Epithelial cell of esophagus (primary cell): ENCODE results near the gene EXOSC7.

ENCODE experiments used
- DNase-seq: peaks from one replicate; pipeline ENCODE4 v3.0.0; 2010; ENCODE audit warnings: low read depth
- H3K4me3 ChIP-seq: 2 replicates; pipeline ENCODE4 v1.5.1; 2011; ENCODE audit warnings: mild to moderate bottlenecking, low read length, control low read depth
- CTCF ChIP-seq: IDR thresholded peaks from 2 replicates; pipeline ENCODE4 v1.5.1; 2011; ENCODE audit warnings: low read depth, mild to moderate bottlenecking, low read length, control low read depth, inconsistent platforms; ENCODE audit not compliant: insufficient read depth; ENCODE audit errors: missing control alignments

EXOSC7 gene

GRCh38 chr3:44961888-44962287, 14.2 kb upstream of the EXOSC7 start:
- no peak for DNase-seq
- no peak for TF ChIP-seq CTCF
- H3K4me3 ChIP-seq, result no peak overlapping the region

DNA sequence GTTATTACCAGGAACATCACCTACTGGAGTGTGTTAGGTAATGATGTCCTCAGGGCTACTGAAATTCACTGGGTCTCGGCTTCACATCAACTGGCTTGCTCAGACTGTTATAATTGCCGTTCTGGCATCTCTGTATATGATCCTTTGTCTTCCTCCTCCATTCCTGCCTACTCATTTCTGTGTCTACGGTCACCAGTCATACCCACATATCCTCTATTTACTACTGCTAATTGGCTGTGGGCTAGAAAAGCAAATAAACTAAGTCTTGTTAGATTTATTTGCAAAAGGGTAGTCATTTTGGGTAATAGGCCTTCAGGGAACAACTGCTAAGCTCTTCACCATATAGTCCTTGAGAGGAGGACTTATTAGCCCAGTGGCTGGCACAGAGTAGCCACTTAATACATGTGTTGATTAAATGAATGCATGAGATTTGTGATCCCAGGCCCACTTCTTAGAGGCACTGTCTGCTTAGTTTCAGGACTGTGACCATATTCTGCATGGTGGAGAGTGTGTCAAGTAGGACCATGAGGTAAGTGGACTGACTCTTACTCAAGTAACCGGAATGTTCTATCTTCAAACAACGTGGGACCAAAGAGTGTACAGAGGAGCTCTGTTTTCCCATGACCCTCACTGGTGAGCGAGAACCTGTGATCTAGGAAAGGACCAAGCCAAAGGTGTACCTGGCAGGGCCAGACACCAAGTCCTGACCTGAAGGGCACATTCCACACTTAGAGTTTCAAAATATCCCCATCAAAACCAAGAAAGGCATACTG, 13.2 kb upstream of the EXOSC7 start:
- no peak for TF ChIP-seq CTCF
- DNase-seq, result peak; percentile 55
- no peak overlapping the region for H3K4me3 ChIP-seq

DNA sequence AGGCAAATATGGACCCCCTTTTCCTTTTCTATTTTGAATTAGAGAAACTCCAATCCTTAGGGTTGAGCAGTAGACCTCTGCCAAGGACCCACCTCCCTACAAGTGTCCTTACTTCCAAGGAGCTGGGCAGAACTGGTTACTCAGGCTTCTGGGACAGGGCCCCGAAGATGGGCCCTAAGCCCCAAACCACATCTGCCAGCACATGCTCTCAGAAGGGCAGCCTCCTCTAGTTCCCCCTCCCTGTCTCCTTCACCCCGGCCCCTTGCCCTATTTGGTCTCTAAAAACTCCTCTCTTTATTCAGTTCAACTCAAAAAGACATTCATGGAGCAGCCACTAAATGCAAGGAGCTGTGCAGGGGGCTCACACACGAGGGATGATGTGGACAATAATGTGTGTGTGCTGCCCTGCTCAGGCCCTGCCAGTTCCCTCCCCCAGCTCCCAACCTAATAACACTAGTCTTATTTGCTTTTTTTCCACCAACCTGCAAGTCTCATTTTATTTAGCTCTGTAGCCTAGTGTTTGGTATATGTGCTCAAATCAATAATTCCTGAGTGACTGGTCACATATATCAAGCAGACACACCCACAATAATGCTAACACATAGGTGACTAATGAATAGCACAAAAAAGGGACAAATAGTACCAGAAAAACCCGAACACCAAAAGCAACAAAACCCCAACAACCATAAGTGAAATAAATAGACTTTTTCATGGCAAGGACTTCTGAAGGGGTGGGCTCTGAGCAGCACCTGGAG, 12.3 kb upstream of the EXOSC7 start:
- H3K4me3 ChIP-seq, result no peak overlapping the region
- DNase-seq, result peak; percentile 42
- TF ChIP-seq CTCF, result no peak

- DNase-seq, result no peak
- no peak for TF ChIP-seq CTCF
- no peak overlapping the region for H3K4me3 ChIP-seq
Measured at GRCh38 chr3:44965165-44965564, 10.9 kb upstream of the EXOSC7 start.

- no peak for TF ChIP-seq CTCF
- H3K4me3 ChIP-seq, result no peak overlapping the region
- peak; percentile 96 for DNase-seq
Measured at GRCh38 chr3:44966795-44967278, 9.2 kb upstream of the EXOSC7 start.

DNA sequence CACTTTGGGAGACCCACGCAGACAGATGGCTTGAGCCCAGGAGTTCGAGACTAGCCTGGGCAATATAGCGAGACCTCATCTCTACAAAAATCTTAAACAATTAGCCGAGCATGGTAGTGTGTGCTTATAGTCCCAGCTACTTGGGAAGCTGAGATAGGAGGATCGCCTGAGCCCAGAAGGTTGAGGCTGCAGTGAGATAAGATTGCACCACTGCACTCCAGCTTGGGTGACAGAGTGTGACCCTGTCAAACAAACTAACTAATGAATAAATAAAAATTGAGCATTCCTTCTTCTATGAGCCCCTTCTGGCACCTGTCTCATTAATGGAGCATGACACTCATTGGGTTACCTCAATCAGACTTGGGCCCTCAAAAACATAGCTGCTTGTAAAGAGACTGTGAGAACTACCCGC, 7.6 kb upstream of the EXOSC7 start:
- TF ChIP-seq CTCF, result no peak

More for the DNA sequence above, 7.6 kb upstream of the EXOSC7 start:
- no peak for DNase-seq
- H3K4me3 ChIP-seq, result no peak overlapping the region
